ENCODE results near the gene KLHDC7B.

- no peak for TF ChIP-seq ZNF737 (CRISPR knock-in tag; IDR thresholded peaks at IDR 0.05; ENCODE audit: borderline replicate concordance)
- TF ChIP-seq, protein P1, sequence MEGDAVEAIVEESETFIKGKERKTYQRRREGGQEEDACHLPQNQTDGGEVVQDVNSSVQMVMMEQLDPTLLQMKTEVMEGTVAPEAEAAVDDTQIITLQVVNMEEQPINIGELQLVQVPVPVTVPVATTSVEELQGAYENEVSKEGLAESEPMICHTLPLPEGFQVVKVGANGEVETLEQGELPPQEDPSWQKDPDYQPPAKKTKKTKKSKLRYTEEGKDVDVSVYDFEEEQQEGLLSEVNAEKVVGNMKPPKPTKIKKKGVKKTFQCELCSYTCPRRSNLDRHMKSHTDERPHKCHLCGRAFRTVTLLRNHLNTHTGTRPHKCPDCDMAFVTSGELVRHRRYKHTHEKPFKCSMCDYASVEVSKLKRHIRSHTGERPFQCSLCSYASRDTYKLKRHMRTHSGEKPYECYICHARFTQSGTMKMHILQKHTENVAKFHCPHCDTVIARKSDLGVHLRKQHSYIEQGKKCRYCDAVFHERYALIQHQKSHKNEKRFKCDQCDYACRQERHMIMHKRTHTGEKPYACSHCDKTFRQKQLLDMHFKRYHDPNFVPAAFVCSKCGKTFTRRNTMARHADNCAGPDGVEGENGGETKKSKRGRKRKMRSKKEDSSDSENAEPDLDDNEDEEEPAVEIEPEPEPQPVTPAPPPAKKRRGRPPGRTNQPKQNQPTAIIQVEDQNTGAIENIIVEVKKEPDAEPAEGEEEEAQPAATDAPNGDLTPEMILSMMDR (CRISPR knock-in tag; IDR thresholded peaks at IDR 0.05) = peak; percentile 64
- TF ChIP-seq E2F5 (CRISPR knock-in tag; conservative IDR thresholded peaks at IDR 0.05) = peak; percentile 44; the same call in 1 of the 2 replicates
- no peak for TF ChIP-seq SMC3 (IDR thresholded peaks at IDR 0.05; ENCODE audit: low read length)
Observed at GRCh38 chr22:50525104-50525857, 20.4 kb upstream of the KLHDC7B start, which contains the start of gene SCO2.
